22Rv1 (cell line): ENCODE results near the gene ZNF613.
A peak's percentile ranks its signal among the peaks of the same experiment; 100 is the strongest.
"Not testable (repeated sequence)": the region's sequence is repeated elsewhere in the genome, so short reads cannot be mapped to it uniquely, and the experiment has no call there.

ENCODE experiments used
- H3K27ac ChIP-seq: fragments of 450-650 bp; 2 replicates; pipeline ENCODE4 v1.5.1; 2017
- ZFX ChIP-seq: fragments of 450-650 bp; IDR thresholded peaks from 2 replicates; pipeline ENCODE4 v1.6.1; 2017; ENCODE audit warnings: antibody characterized with exemption, borderline replicate concordance
- TF ChIP-seq, protein P1 (sequence below): fragments of 450-650 bp; IDR thresholded peaks from 2 replicates; pipeline ENCODE4 v1.5.1; 2017; ENCODE audit warnings: mild to moderate bottlenecking

The ZNF613 gene

DNA sequence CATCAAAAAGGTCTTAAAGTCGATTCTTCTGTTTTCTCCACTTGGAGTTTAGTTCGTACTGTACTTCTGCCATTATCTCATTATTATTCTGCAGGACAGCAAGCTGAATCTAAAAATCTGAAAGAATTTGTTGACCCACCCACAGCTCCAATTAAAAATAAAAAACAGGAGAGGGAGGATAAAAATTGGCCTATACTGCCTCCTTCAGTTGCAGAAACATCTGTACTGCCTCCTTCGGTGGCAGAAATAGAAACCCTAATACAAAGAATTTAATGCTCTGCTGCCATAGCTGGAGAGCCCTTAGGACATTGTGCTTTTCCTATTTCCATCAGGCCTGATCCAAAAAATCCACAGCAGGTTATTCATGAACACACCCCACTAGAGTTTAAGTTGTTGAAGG, 49.6 kb downstream of the ZNF613 start:
- H3K27ac ChIP-seq, result no peak overlapping the region
- TF ChIP-seq, protein P1, sequence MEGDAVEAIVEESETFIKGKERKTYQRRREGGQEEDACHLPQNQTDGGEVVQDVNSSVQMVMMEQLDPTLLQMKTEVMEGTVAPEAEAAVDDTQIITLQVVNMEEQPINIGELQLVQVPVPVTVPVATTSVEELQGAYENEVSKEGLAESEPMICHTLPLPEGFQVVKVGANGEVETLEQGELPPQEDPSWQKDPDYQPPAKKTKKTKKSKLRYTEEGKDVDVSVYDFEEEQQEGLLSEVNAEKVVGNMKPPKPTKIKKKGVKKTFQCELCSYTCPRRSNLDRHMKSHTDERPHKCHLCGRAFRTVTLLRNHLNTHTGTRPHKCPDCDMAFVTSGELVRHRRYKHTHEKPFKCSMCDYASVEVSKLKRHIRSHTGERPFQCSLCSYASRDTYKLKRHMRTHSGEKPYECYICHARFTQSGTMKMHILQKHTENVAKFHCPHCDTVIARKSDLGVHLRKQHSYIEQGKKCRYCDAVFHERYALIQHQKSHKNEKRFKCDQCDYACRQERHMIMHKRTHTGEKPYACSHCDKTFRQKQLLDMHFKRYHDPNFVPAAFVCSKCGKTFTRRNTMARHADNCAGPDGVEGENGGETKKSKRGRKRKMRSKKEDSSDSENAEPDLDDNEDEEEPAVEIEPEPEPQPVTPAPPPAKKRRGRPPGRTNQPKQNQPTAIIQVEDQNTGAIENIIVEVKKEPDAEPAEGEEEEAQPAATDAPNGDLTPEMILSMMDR, result no peak
- TF ChIP-seq ZFX, result no peak

DNA sequence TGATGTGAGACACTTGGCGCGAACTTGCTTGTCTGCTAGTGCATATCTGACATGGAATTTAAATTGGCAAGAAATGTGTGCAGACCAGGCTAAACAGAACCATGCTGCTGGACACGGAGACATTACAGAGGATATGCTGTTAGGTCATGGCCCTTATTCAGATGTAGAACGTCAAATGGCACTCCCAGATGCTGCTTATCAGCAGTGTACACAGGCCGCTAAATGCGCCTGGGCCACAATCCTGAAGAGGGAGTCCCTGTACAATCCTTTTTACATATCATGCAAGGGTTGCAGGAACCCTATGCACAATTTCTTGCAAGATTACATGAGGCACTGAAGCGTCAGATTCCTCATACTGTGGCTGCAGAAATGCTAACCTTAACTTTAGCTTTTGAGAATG, 50.1 kb downstream of the ZNF613 start:
- no peak overlapping the region for H3K27ac ChIP-seq
- TF ChIP-seq, protein P1, result no peak
- no peak for TF ChIP-seq ZFX

DNA sequence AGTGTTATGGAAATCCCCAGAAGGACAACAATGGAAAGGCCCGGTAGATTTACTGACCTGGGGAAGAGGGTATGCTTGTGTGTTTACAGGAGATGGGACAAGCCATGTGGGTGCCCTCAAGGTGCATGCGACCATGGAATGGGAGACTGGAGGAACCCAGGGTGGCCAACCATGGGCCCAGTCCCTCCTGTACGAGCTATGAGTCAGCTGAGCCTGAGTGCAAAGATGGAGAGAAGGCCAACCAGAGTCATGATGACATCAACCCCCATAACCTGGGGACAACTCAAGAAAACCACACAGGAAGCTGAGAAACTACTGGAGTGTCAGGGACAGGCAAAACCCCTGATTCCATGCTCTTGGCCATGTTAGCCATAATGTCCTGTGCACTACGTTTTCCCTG, 51.6 kb downstream of the ZNF613 start:
- TF ChIP-seq, protein P1, result no peak
- no peak for TF ChIP-seq ZFX
- H3K27ac ChIP-seq, result no peak overlapping the region

DNA sequence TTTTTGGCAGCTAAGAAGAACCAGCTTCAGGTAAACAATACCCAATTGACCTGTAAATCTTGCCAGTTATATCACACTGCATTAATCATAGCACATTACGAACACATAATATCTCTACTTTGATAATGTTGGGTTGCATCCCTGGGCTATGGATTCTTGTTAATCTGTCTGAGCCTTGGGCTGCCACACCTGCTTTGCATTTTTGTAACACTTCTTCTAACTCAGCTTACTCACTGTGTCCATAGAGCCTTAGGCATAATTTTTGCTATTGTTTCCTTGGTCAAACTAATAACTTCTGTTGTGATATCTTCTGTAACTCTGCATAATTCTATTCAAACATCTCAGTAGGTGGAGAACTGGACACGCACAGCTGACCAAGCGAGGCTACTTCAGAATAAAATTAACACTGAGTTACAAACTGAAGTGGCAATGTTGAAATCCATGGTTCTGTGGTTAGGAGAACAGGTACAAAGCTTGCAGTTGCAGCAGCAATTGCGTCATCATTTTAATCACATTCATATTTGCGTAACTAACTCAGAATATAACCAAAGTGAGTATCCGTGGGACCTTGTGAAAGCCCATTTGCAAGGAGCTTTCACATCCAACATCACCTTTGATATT, 53.0 kb downstream of the ZNF613 start:
- TF ChIP-seq, protein P1, result no peak
- no peak for TF ChIP-seq ZFX
- H3K27ac ChIP-seq, result no peak overlapping the region; the same call in 1 of the 2 replicates

DNA sequence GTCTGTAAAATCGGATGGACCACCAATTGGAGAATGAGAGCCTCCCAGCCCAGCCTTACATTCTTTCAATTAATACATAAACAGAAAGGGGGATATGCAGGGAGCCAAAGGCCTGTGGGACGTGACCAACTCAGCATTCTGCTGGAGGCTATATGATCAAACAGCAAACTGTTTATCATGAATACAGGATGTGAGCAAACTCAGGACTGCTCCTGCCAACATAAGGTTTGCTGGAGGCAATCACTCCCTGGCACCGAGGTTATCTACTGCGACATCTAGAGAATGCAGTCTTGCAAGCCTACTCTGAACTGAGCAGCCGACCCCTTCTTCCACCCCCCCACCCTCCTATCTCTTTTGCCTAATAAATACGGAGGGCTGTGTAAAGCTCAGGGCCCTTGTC, 53.7 kb downstream of the ZNF613 start:
- not testable (repeated sequence) for H3K27ac ChIP-seq

DNA sequence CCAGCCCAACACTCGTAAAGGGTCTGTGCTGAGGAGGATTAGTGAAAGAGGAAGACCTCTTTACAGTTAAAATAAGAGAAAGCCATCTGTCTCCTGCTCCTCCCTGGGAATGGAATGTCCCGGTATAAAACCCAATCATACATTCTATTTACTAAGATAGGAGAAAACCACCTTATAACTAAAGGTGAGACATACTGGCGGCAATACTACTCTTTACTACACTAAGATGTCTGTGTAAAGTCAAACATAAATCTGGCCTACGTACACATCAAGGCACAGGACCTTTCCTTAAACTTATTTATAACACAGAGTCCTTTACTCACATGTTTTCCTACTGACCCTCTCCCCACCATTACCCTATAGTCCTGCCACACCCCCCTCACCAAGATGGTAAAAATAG, 56.1 kb downstream of the ZNF613 start:
- no peak for TF ChIP-seq ZFX
- TF ChIP-seq, protein P1, result no peak
- no peak overlapping the region for H3K27ac ChIP-seq

DNA sequence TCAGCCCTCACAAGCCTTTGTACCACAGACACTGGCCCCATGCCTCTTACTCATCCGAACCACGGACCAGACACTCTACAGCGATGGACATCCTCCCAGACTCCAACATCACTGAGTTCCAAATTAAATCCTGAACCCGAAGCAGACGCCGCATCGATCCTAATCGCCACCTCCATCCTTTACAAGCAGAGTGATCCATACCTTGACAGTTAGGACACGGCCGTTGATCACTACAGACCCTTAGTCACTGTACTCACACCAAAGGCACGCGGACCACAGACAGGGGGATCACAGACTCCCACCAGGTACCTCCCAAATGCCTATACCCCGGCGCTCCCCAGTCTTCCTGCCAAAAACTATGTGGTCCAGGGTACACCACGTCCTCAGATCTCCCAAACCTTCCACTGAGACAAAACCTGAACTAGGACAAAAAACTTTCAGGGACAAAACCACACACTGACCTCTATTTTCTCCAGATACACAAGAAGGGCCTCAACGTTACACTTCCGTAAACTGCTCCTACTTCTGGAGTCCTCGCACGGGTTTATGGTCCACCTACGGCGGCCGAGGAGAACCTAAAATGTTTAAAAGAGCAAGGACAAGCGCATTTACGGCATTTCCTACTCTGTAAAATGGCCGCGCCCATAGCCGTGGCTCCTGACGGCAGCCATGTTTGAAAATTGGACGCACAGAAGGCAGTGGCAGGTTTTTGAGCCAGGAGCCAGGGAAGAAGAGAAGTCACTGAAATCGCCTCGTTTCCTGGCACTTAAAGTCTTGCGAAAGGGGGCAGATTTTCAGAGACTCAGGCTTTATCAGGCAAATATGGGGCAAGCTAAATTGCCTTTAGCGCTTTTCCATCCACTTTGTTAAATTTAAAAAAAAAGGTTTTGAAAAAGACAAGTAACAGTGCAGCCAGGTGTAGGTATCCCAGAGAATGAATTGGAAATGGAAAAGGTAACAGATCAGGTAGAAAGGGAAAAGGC, 59.3 kb downstream of the ZNF613 start, which contains the start of gene ZNF350:
TSS of gene ZNF350 (minus strand) at position 532 of the 983 bp plus-strand sequence. CDS start 12,480 bp downstream, outside the sequence.
- TF ChIP-seq, protein P1, result no peak
- no peak for TF ChIP-seq ZFX
- peak within 1 kb of the TSS; percentile 59 for H3K27ac ChIP-seq
